Fibroblast of lung (primary cell): Measurements from ENCODE around the gene ATXN7L3. TPM values are rescaled to one million over a fixed set of nuclear protein-coding genes. Genes with fewer than 3 reads are reported as not detected.
"Not testable (repeated sequence)": the region's sequence is repeated elsewhere in the genome, so short reads cannot be mapped to it uniquely, and the experiment has no call there.

Experiments used
- DNase-seq, 2 donors: peaks; one replicate each; pipeline versions ENCODE4 v3.0.0 to v3.0.0-alpha.2; 2010; ENCODE audit warnings: low read depth in 2 of 2
- H2AFZ ChIP-seq: 2 replicates; pipeline ENCODE4 v1.5.1; 2012; ENCODE audit warnings: low read length, control low read depth, inconsistent platforms
- H3K27ac ChIP-seq: 2 replicates; pipeline ENCODE4 v1.5.1; 2011; ENCODE audit warnings: low read length, control low read depth; ENCODE audit not compliant: insufficient read depth
- H3K27me3 ChIP-seq: 2 replicates; pipeline ENCODE4 v1.5.1; 2011; ENCODE audit warnings: mild to moderate bottlenecking, low read length; ENCODE audit not compliant: control insufficient read depth, insufficient read depth
- H3K36me3 ChIP-seq: 2 replicates; pipeline ENCODE4 v1.5.1; 2011; ENCODE audit warnings: low read length; ENCODE audit not compliant: control insufficient read depth, insufficient read depth
- H3K4me1 ChIP-seq: 2 replicates; pipeline ENCODE4 v1.5.1; 2011; ENCODE audit warnings: low read length; ENCODE audit not compliant: control insufficient read depth, insufficient read depth; ENCODE audit errors: extremely low read depth
- H3K4me2 ChIP-seq: 2 replicates; pipeline ENCODE4 v1.5.1; 2011; ENCODE audit warnings: low read length, control low read depth; ENCODE audit not compliant: insufficient read depth; ENCODE audit errors: extremely low read depth
- H3K4me3 ChIP-seq, 4 experiments: fragments of 200-600 bp in 1 of 4; sonication (generic) in 1 of 4; replicated peaks in 1 of 4; 2 replicates each; pipeline ENCODE4 v1.5.1; 2011 to 2016; ENCODE audit warnings: low read length in 4 of 4, low read depth in 3 of 4, mild to moderate bottlenecking in 3 of 4, control low read depth in 2 of 4, inconsistent platforms in 1 of 4, mixed read lengths in 1 of 4; ENCODE audit not compliant: insufficient read depth in 1 of 4; ENCODE audit errors: control extremely low read depth in 1 of 4
- H3K79me2 ChIP-seq: 2 replicates; pipeline ENCODE4 v1.5.1; 2012; ENCODE audit warnings: mild to moderate bottlenecking, low read length, inconsistent platforms; ENCODE audit not compliant: control insufficient read depth, insufficient read depth
- H3K9ac ChIP-seq: 2 replicates; pipeline ENCODE4 v1.5.1; 2011; ENCODE audit warnings: mild to moderate bottlenecking, low read length, control low read depth; ENCODE audit not compliant: insufficient read depth
- H3K9me3 ChIP-seq: 2 replicates; pipeline ENCODE4 v1.5.1; 2012; ENCODE audit warnings: low read depth, low read length; ENCODE audit not compliant: control insufficient read depth, insufficient read depth
- H4K20me1 ChIP-seq: 2 replicates; pipeline ENCODE4 v1.5.1; 2011; ENCODE audit warnings: low read length; ENCODE audit not compliant: control insufficient read depth, insufficient read depth; ENCODE audit errors: extremely low read depth
- EZH2 ChIP-seq: IDR thresholded peaks from 2 replicates; pipeline ENCODE4 v1.5.1; 2012; ENCODE audit warnings: low read length, control low read depth, mild to moderate bottlenecking; ENCODE audit errors: missing control alignments
- polyA plus RNA-seq, 2 donors: library from polyadenylated mRNA; depleted of rRNA in 1 of 2; stranded (reverse) in 1 of 2; unstranded in 1 of 2; fragments of >200 nt; gene quantifications; 2 replicates each; pipeline ENCODE4 v1.2.1, GENCODE V29; 2011 to 2012; ENCODE audit warnings: missing spikeins in 1 of 2
- total RNA-seq: library from RNA; depleted of rRNA; stranded (reverse); fragments of >200 nt; gene quantifications from 2 replicates; pipeline ENCODE4 v1.2.1, GENCODE V29; 2014
- TF ChIP-seq, protein P1 (sequence below), 2 donors: IDR thresholded peaks in 1 of 2; conservative IDR thresholded peaks in 1 of 2; 1 replicate in 1 of 2; 2 replicates in 1 of 2; pipeline ENCODE4 v1.5.1; 2011 to 2012; ENCODE audit warnings: low read length in 2 of 2, control low read depth in 1 of 2, inconsistent platforms in 1 of 2, low read depth in 1 of 2, mild to moderate bottlenecking in 1 of 2

The ATXN7L3 gene
- total and polyA plus RNA-seq, 2 donors (not counting 1 experiment from before 2014, with no cell fraction given): 34.8 to 36.5 TPM

DNA sequence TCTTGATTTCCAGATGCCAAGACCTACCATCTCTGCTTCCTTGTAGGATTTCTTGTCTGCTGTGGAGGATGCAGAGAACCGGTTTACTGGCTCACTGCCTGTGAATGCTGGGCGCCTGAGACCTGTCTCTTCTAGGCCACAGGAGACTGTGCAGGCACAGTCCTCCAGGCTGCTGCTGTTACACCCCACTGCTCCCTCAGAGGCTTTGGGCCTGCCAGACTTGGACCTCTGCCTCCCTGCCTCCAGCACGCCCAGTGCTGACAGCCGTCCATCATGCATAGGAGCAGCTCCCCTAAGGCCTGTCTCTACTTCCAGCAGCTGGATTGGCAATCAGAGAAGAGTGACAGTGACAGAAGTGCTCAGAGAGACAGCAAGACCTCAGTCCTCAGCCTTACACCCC is 51.9 kb downstream of the ATXN7L3 start:
- no peak overlapping the region for H3K4me3 ChIP-seq
- peaks cover under 1% of the 10 kb centered on the region for H3K4me1 ChIP-seq
- H3K36me3 ChIP-seq: peaks cover 10% of the 10 kb centered on the region
- no peaks in the 10 kb centered on the region for H4K20me1 ChIP-seq
- H2AFZ ChIP-seq: no peak overlapping the region
- peaks cover 4% of the 10 kb centered on the region for H3K79me2 ChIP-seq
- H3K9ac ChIP-seq: no peak overlapping the region
- H3K4me2 ChIP-seq: no peak overlapping the region
- TF ChIP-seq, protein P1, sequence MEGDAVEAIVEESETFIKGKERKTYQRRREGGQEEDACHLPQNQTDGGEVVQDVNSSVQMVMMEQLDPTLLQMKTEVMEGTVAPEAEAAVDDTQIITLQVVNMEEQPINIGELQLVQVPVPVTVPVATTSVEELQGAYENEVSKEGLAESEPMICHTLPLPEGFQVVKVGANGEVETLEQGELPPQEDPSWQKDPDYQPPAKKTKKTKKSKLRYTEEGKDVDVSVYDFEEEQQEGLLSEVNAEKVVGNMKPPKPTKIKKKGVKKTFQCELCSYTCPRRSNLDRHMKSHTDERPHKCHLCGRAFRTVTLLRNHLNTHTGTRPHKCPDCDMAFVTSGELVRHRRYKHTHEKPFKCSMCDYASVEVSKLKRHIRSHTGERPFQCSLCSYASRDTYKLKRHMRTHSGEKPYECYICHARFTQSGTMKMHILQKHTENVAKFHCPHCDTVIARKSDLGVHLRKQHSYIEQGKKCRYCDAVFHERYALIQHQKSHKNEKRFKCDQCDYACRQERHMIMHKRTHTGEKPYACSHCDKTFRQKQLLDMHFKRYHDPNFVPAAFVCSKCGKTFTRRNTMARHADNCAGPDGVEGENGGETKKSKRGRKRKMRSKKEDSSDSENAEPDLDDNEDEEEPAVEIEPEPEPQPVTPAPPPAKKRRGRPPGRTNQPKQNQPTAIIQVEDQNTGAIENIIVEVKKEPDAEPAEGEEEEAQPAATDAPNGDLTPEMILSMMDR (conservative IDR thresholded peaks at IDR 0.05 in 1 of 2, IDR thresholded peaks at IDR 0.05 in 1 of 2; ENCODE audit: low read depth in 1 of 2, low read length in 2 of 2): no peak
- no peak for TF ChIP-seq EZH2
- no peaks in the 10 kb centered on the region for H3K27me3 ChIP-seq
- H3K9me3 ChIP-seq: no peaks in the 10 kb centered on the region
- no peak for DNase-seq
- no peak overlapping the region for H3K27ac ChIP-seq

DNA sequence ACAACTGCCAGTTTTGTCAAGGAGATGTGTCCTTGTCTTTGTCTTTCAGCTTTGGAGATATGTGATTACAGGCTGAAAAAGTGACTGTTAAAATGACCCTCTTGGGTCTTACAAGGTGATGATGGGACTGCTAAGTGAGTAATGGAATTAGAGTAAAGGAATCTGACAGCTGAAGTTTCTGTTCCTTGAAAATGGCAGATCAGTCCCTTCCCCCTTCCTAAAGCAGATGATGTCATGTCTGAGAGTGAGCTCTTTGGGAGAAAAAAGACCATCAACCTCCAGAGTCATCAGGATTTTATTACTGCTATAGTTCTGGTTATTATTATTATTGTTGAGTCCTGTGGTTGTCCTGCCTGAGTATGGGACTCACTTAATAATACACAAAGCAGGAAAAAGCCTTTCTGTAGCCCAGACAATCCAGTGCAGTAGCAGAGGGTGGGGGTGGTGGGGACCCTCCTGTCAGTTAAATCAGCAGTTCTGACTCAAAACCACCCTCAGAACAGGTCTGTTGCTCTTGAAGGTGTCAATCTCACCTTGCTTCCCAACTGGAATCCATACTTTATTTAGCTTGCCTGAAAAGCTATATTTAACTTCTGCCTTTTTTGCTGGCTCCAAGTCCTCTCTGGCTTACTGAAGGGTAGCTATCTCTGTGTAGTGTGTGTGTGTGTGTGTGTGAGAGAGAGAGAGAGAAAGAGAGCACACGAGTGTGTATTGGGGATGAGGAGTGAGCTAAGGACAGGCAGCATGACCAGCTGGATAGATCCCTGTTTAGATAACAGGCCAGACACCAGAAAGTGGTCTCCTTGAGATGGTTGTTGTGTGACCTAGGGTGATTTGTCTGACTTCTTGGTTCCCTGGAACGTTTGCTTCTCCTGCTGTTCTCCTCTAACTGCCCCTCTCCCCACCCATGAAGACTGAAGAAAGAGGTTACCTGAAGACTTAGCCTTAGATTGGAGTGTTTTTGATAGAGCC is 53.0 kb downstream of the ATXN7L3 start:
- Histone ChIP-seq H3K27ac (no peak overlapping the region), H3K9me3 (no peaks in the 10 kb centered on the region), H3K4me1 (peaks cover 4% of the 10 kb centered on the region), H3K79me2 (peaks cover 5% of the 10 kb centered on the region), H4K20me1 (no peaks in the 10 kb centered on the region), H2AFZ (no peak overlapping the region), H3K4me2 (no peak overlapping the region), H3K4me3 (no peak overlapping the region), H3K27me3 (no peaks in the 10 kb centered on the region), H3K36me3 (peaks cover 10% of the 10 kb centered on the region), H3K9ac (no peak overlapping the region)
- TF ChIP-seq EZH2: no peak
- TF ChIP-seq, protein P1 (conservative IDR thresholded peaks at IDR 0.05 in 1 of 2, IDR thresholded peaks at IDR 0.05 in 1 of 2; ENCODE audit: low read depth in 1 of 2, low read length in 2 of 2): no peak
- DNase-seq: no peak

DNA sequence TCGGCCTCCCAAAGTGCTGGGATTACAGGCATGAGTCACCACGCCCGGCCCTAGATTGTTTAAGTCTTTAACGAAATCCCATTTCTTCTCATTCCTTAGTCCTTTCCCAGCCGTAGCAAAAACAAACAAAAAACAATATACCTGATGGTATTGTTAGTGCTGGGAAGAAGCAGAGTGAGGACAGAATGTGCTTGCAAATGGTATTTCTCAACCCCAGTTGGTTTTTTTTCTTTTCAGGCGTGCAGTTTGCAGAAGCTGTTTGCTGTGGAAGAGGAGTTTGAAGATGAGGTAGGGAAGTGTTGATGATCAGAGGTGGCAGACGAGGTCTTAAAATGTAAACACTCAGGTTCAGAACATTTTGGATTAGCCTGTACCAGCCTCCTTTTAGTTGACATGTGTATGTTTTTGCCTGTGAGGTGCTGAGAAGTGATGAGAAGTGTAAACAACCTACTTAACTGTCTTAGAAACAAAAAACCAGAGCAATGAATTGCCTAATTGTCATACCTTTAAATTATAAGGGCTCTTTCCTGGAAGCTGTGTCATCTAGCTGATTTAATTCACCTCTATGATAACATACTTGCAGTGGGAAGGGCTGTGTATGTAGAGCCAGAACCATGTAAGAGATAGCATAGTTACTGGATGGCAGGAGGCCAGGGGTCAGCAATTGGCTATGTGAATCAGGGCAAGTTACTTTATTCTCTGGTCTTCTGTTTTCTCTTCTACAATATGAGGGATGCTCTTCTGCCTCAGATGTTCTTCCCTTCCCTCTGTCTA is 54.5 kb downstream of the ATXN7L3 start:
- H3K9me3 ChIP-seq: no peaks in the 10 kb centered on the region
- no peaks in the 10 kb centered on the region for H4K20me1 ChIP-seq
- peak in 1 of 2 donors; percentile 15 for DNase-seq
- TF ChIP-seq, protein P1 (conservative IDR thresholded peaks at IDR 0.05 in 1 of 2, IDR thresholded peaks at IDR 0.05 in 1 of 2; ENCODE audit: low read depth in 1 of 2, low read length in 2 of 2): no peak
- TF ChIP-seq EZH2: no peak
- no peak overlapping the region for H3K9ac ChIP-seq
- peaks cover 10% of the 10 kb centered on the region for H3K36me3 ChIP-seq
- H3K79me2 ChIP-seq: peaks cover 3% of the 10 kb centered on the region
- H2AFZ ChIP-seq: no peak overlapping the region
- peaks cover 4% of the 10 kb centered on the region for H3K4me1 ChIP-seq
- H3K4me3 ChIP-seq: no peak overlapping the region
- H3K27me3 ChIP-seq: no peaks in the 10 kb centered on the region
- no peak overlapping the region for H3K4me2 ChIP-seq
- H3K27ac ChIP-seq: no peak overlapping the region

DNA sequence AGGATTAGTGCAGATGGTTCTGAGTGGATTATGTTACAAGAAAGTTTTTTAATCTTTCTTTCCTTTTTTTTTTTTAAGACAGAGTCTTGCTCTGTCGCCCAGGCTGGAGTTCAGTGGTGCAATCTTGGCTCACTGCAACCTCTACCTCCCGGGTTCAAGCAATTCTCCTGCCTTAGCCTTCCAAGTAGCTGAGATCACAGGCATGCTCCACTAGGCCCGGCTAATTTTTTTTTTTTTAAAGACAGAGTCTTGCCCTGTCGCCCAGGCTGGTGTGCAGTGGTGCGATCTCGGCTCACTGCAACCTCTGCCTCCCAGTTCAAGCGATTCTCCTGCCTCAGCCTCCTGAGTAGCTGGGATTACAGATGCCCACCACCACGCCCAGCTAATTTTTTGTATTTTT is 55.8 kb downstream of the ATXN7L3 start:
- not testable (repeated sequence) for H3K27ac ChIP-seq, H3K4me1 ChIP-seq, H3K4me3 ChIP-seq

More for the DNA sequence above, 55.8 kb downstream of the ATXN7L3 start:
- not testable (repeated sequence) for H3K27me3 ChIP-seq, H2AFZ ChIP-seq, H3K4me2 ChIP-seq, DNase-seq, H3K9me3 ChIP-seq, H3K9ac ChIP-seq, H4K20me1 ChIP-seq, H3K79me2 ChIP-seq
- H3K36me3 ChIP-seq: peaks cover 10% of the 10 kb centered on the region
